GM23248 (cell line): ENCODE measurements around the gene SCG5. TPM values are rescaled to one million over a fixed set of nuclear protein-coding genes. Genes with fewer than 3 reads are reported as not detected.

Experiments used
- DNase-seq: peaks from one replicate; pipeline ENCODE4 v3.0.0-alpha.2; 2015
- H2AFZ ChIP-seq: fragments of 200-600 bp; sonication (generic); 2 replicates; pipeline ENCODE4 v1.6.1; 2016; ENCODE audit warnings: antibody characterized with exemption
- H3F3A ChIP-seq: fragments of 200-600 bp; sonication (generic); 2 replicates; pipeline ENCODE4 v1.6.1; 2016; ENCODE audit warnings: mild to moderate bottlenecking, antibody characterized with exemption, mixed run types; ENCODE audit not compliant: insufficient read depth
- H3K27ac ChIP-seq: fragments of 200-600 bp; sonication (generic); 2 replicates; pipeline ENCODE4 v1.5.1; 2016; ENCODE audit warnings: mild to moderate bottlenecking
- H3K27me3 ChIP-seq: fragments of 200-600 bp; sonication (generic); replicated peaks from 2 replicates; pipeline ENCODE4 v1.6.1; 2016; ENCODE audit warnings: mild to moderate bottlenecking; ENCODE audit not compliant: insufficient read depth
- H3K36me3 ChIP-seq: fragments of 200-600 bp; sonication (generic); 2 replicates; pipeline ENCODE4 v1.6.1; 2016; ENCODE audit warnings: low read depth, mild to moderate bottlenecking
- H3K4me1 ChIP-seq: fragments of 200-600 bp; sonication (generic); 2 replicates; pipeline ENCODE4 v1.6.1; 2016; ENCODE audit warnings: mild to moderate bottlenecking; ENCODE audit not compliant: insufficient read depth
- H3K4me2 ChIP-seq: fragments of 200-600 bp; sonication (generic); one replicate; pipeline ENCODE4 v1.6.1; 2016; ENCODE audit warnings: mild to moderate bottlenecking; ENCODE audit not compliant: unreplicated experiment
- H3K4me3 ChIP-seq: fragments of 200-600 bp; sonication (generic); 2 replicates; pipeline ENCODE4 v1.5.1; 2016; ENCODE audit warnings: mild to moderate bottlenecking
- H3K79me2 ChIP-seq: fragments of 200-600 bp; sonication (generic); 2 replicates; pipeline ENCODE4 v1.6.1; 2016; ENCODE audit warnings: mild to moderate bottlenecking; ENCODE audit not compliant: insufficient read depth
- H3K9ac ChIP-seq: fragments of 200-600 bp; sonication (generic); 2 replicates; pipeline ENCODE4 v1.6.1; 2016; ENCODE audit warnings: mild to moderate bottlenecking
- H3K9me2 ChIP-seq: fragments of 200-600 bp; sonication (generic); 2 replicates; pipeline ENCODE4 v1.6.1; 2016; ENCODE audit warnings: mixed run types, mild to moderate bottlenecking, moderate library complexity; ENCODE audit not compliant: insufficient read depth
- H3K9me3 ChIP-seq: fragments of 200-600 bp; sonication (generic); one replicate; pipeline ENCODE4 v1.6.1; 2017; ENCODE audit warnings: low read depth
- H4K20me1 ChIP-seq: fragments of 200-600 bp; sonication (generic); 2 replicates; pipeline ENCODE4 v1.6.0; 2016; ENCODE audit not compliant: insufficient read depth
- EZH2 ChIP-seq: fragments of 200-600 bp; sonication (generic); IDR thresholded peaks from 2 replicates; pipeline ENCODE4 v1.6.1; 2018; ENCODE audit warnings: antibody characterized with exemption, mild to moderate bottlenecking; ENCODE audit not compliant: insufficient read depth, poor library complexity, severe bottlenecking
- EZH2phosphoT487 ChIP-seq: fragments of 200-600 bp; sonication (generic); IDR thresholded peaks from 2 replicates; pipeline ENCODE4 v1.6.1; 2018; ENCODE audit warnings: antibody characterized with exemption, moderate library complexity, mild to moderate bottlenecking, low read depth; ENCODE audit not compliant: insufficient read depth
- WGBS, 2 experiments: methylation state at CpG; one replicate each; pipeline ENCODE4 v1.1.6; 2015 to 2017; ENCODE audit warnings: low lambda C conversion rate in 2 of 2, low coverage in 1 of 2; ENCODE audit errors: missing lambda C conversion rate in 2 of 2; 5-methylcytosine and 5-hydroxymethylcytosine counted together
- in situ Hi-C: fragments of 300-500 bp; cut with MboI; formaldehyde crosslinking; loops from 2 replicates; pipeline ENCODE4 v1.15.0; 2020
- polyA plus RNA-seq: library from polyadenylated mRNA; unstranded; fragments of >200 nt; fragmentation: Nextera tagmentation; extraction: Ambion mirVana; gene quantifications from 2 replicates; pipeline ENCODE4 v1.2.1, GENCODE V29; 2016
- total RNA-seq: library from RNA; depleted of rRNA; stranded (reverse); fragments of >200 nt; shearing (Covaris generic); gene quantifications from 2 replicates; pipeline ENCODE4 v1.2.3, GENCODE V29; 2014

SCG5 gene
- total and polyA plus RNA-seq, 2 experiments from 2014 or later: 16.2 to 19.5 TPM

- no peaks in the 10 kb centered on the region for H3K9me3 ChIP-seq
- H3K9me2 ChIP-seq: no peaks in the 10 kb centered on the region
- peaks cover 15% of the 10 kb centered on the region; the same call in 1 of the 2 replicates for H3K4me1 ChIP-seq
- 92 to 93% methylated on average over 4 of the region's 4 CpGs for WGBS, 2 experiments
- TF ChIP-seq EZH2phosphoT487 (no peak), EZH2 (no peak)
- no peak overlapping the region for H2AFZ ChIP-seq
- H4K20me1 ChIP-seq: no peaks in the 10 kb centered on the region
- H3K36me3 ChIP-seq: peaks cover 47% of the 10 kb centered on the region
- DNase-seq: peak; percentile 40
- H3K27me3 ChIP-seq: no peaks in the 10 kb centered on the region
- no peak overlapping the region for H3K9ac ChIP-seq
- no peak overlapping the region for H3K4me2 ChIP-seq
- in situ Hi-C loops: no loop called here
- peak overlapping the region; percentile 40 for H3K27ac ChIP-seq
- H3F3A ChIP-seq: peaks cover 98% of the 10 kb centered on the region
- peaks cover 26% of the 10 kb centered on the region for H3K79me2 ChIP-seq
- no peak overlapping the region for H3K4me3 ChIP-seq
Measured at GRCh38 chr15:32737304-32737703, 95.8 kb downstream of the SCG5 start.

GRCh38 chr15:32738666-32739065 is 97.2 kb downstream of the SCG5 start:
- no peaks in the 10 kb centered on the region for H3K9me2 ChIP-seq

GRCh38 chr15:32739522-32740063 is 98.1 kb downstream of the SCG5 start:
- Histone ChIP-seq H3K27me3 (no peaks in the 10 kb centered on the region), H2AFZ (no peak overlapping the region), H3K79me2 (peaks cover 3% of the 10 kb centered on the region; the same call in 1 of the 2 replicates), H3K4me1 (peaks cover 10% of the 10 kb centered on the region), H3K9ac (no peak overlapping the region), H4K20me1 (no peaks in the 10 kb centered on the region), H3K4me3 (no peak overlapping the region), H3K9me2 (no peaks in the 10 kb centered on the region), H3K9me3 (no peaks in the 10 kb centered on the region), H3F3A (peaks cover 95% of the 10 kb centered on the region), H3K4me2 (no peak overlapping the region), H3K27ac (peak overlapping the region; percentile 15; the same call in 1 of the 2 replicates), H3K36me3 (peaks cover 24% of the 10 kb centered on the region)
- TF ChIP-seq EZH2phosphoT487: no peak
- no peak for TF ChIP-seq EZH2
- peak; percentile 37 for DNase-seq
- in situ Hi-C loops: no loop called here
- 93 to 100% methylated on average over 1 of the region's 1 CpG for WGBS, 2 experiments

More at GRCh38 chr15:32738666-32739065, 97.2 kb downstream of the SCG5 start:
- WGBS, 2 experiments: 93 to 96% methylated on average over 1 of the region's 1 CpG
- Histone ChIP-seq H3K9ac (no peak overlapping the region), H3F3A (peaks cover 98% of the 10 kb centered on the region), H3K4me3 (no peak overlapping the region), H2AFZ (no peak overlapping the region), H3K79me2 (peaks cover 12% of the 10 kb centered on the region), H3K27me3 (no peaks in the 10 kb centered on the region), H3K4me1 (peaks cover 12% of the 10 kb centered on the region), H3K9me3 (no peaks in the 10 kb centered on the region), H3K4me2 (no peak overlapping the region), H4K20me1 (no peaks in the 10 kb centered on the region), H3K36me3 (peaks cover 34% of the 10 kb centered on the region), H3K27ac (peak overlapping the region; percentile 15)
- in situ Hi-C loops: no loop called here
- TF ChIP-seq EZH2: no peak
- TF ChIP-seq EZH2phosphoT487: no peak
- peak; percentile 28 for DNase-seq

- Histone ChIP-seq H3K4me1 (peaks cover 41% of the 10 kb centered on the region), H3K9me2 (no peaks in the 10 kb centered on the region), H3K36me3 (no peaks in the 10 kb centered on the region), H3K9me3 (no peaks in the 10 kb centered on the region), H3K9ac (no peak overlapping the region), H2AFZ (no peak overlapping the region), H3K4me2 (no peak overlapping the region), H4K20me1 (no peaks in the 10 kb centered on the region), H3K27ac (0 out of 2 replicates have a peak overlapping the region, but pooled peaks have one; percentile 4), H3F3A (peaks cover 97% of the 10 kb centered on the region), H3K27me3 (no peaks in the 10 kb centered on the region), H3K4me3 (no peak overlapping the region), H3K79me2 (no peaks in the 10 kb centered on the region)
- WGBS, 2 experiments: 29 to 32% methylated on average over 5 of the region's 5 CpGs
- DNase-seq: peak; percentile 61
- no peak for TF ChIP-seq EZH2phosphoT487
- no peak for TF ChIP-seq EZH2
- in situ Hi-C loops: no loop called here
Measured at GRCh38 chr15:32743411-32744140, 102.1 kb downstream of the SCG5 start.
